Measurements from ENCODE around the gene RFX3. TPM values are rescaled to one million over a fixed set of nuclear protein-coding genes. Genes with fewer than 3 reads are reported as not detected.

Gene RFX3
- total RNA-seq, 1 donor from 2014 or later: 12.1 TPM

GRCh38 chr9:3468421-3469205 is 57.2 kb downstream of the RFX3 start:
- Mint-ChIP-seq H3K27ac (ENCODE audit: unreplicated experiment) (no peak overlapping the region), H3K4me1 (ENCODE audit: low read depth, unreplicated experiment) (peaks cover 24% of the 10 kb centered on the region), H3K4me3 (ENCODE audit: unreplicated experiment) (no peak overlapping the region), H3K27me3 (ENCODE audit: low read depth, unreplicated experiment) (no peaks in the 10 kb centered on the region), H3K9me3 (ENCODE audit: unreplicated experiment) (no peaks in the 10 kb centered on the region), H3K36me3 (ENCODE audit: low read depth, unreplicated experiment) (no peaks in the 10 kb centered on the region)
- Histone ChIP-seq H4K20me1 (ENCODE audit: insufficient read depth, low read length) (no peaks in the 10 kb centered on the region), H3K27ac (ENCODE audit: low read depth, low read length) (no peak overlapping the region), H3K27me3 (ENCODE audit: insufficient read depth, low read length) (no peaks in the 10 kb centered on the region), H3K9me3 (ENCODE audit: insufficient read depth, low read depth, low read length) (no peaks in the 10 kb centered on the region), H3K36me3 (ENCODE audit: insufficient read depth, low read length) (no peaks in the 10 kb centered on the region), H2AFZ (ENCODE audit: low read depth, low read length) (no peak overlapping the region), H3K4me1 (ENCODE audit: insufficient read depth, low read length) (peaks cover 4% of the 10 kb centered on the region), H3K79me2 (ENCODE audit: insufficient read depth, low read length) (no peaks in the 10 kb centered on the region), H3K9ac (ENCODE audit: low read length) (no peak overlapping the region), H3K4me2 (ENCODE audit: low read length) (no peak overlapping the region), H3K4me3 (ENCODE audit: insufficient read depth, low read depth, low read length) (no peak overlapping the region)
- DNase-seq (ENCODE audit: low read depth) (no peak), FAIRE-seq (no peak)
- TF ChIP-seq EZH2 (IDR thresholded peaks at IDR 0.05; ENCODE audit: insufficient read depth, low read length): no peak
- TF ChIP-seq CTCF (IDR thresholded peaks at IDR 0.05; ENCODE audit: insufficient read depth, low read depth, low read length): no peak

GRCh38 chr9:3467593-3468219 is 58.1 kb downstream of the RFX3 start:
- Histone ChIP-seq H3K4me2 (ENCODE audit: low read length) (no peak overlapping the region), H3K27ac (ENCODE audit: low read depth, low read length) (no peak overlapping the region), H4K20me1 (ENCODE audit: insufficient read depth, low read length) (no peaks in the 10 kb centered on the region), H3K79me2 (ENCODE audit: insufficient read depth, low read length) (no peaks in the 10 kb centered on the region), H2AFZ (ENCODE audit: low read depth, low read length) (no peak overlapping the region), H3K9me3 (ENCODE audit: insufficient read depth, low read depth, low read length) (no peaks in the 10 kb centered on the region), H3K36me3 (ENCODE audit: insufficient read depth, low read length) (no peaks in the 10 kb centered on the region), H3K4me1 (ENCODE audit: insufficient read depth, low read length) (peaks cover 4% of the 10 kb centered on the region), H3K27me3 (ENCODE audit: insufficient read depth, low read length) (no peaks in the 10 kb centered on the region), H3K4me3 (ENCODE audit: insufficient read depth, low read depth, low read length) (no peak overlapping the region), H3K9ac (ENCODE audit: low read length) (no peak overlapping the region)
- peaks cover 16% of the 10 kb centered on the region for H3K4me1 Mint-ChIP-seq (ENCODE audit: low read depth, unreplicated experiment)
- DNase-seq (ENCODE audit: low read depth): peak; percentile 44
- no peaks in the 10 kb centered on the region for H3K27me3 Mint-ChIP-seq (ENCODE audit: low read depth, unreplicated experiment)
- no peak overlapping the region for H3K27ac Mint-ChIP-seq (ENCODE audit: unreplicated experiment)
- TF ChIP-seq CTCF (IDR thresholded peaks at IDR 0.05; ENCODE audit: insufficient read depth, low read depth, low read length): peak; percentile 99
- no peak for TF ChIP-seq EZH2 (IDR thresholded peaks at IDR 0.05; ENCODE audit: insufficient read depth, low read length)
- no peak overlapping the region for H3K4me3 Mint-ChIP-seq (ENCODE audit: unreplicated experiment)
- H3K36me3 Mint-ChIP-seq (ENCODE audit: low read depth, unreplicated experiment): no peaks in the 10 kb centered on the region
- H3K9me3 Mint-ChIP-seq (ENCODE audit: unreplicated experiment): no peaks in the 10 kb centered on the region
- FAIRE-seq: no peak

All from astrocyte (in vitro differentiated cells and primary cell).